HG02610 (cell line): ENCODE measurements around the gene PTCH1.
A peak's percentile ranks its signal among the peaks of the same experiment; 100 is the strongest.

Experiments
- ATAC-seq: cut with Tn5 transposase; IDR thresholded peaks from one replicate; pipeline ENCODE4 v1.9.1; 2021; ENCODE audit warnings: mild to moderate bottlenecking, moderate library complexity; ENCODE audit not compliant: unreplicated experiment

Gene PTCH1

GRCh38 chr9:95465115-95465514 lies 51.7 kb downstream of the PTCH1 start:
- ATAC-seq: no peak

DNA sequence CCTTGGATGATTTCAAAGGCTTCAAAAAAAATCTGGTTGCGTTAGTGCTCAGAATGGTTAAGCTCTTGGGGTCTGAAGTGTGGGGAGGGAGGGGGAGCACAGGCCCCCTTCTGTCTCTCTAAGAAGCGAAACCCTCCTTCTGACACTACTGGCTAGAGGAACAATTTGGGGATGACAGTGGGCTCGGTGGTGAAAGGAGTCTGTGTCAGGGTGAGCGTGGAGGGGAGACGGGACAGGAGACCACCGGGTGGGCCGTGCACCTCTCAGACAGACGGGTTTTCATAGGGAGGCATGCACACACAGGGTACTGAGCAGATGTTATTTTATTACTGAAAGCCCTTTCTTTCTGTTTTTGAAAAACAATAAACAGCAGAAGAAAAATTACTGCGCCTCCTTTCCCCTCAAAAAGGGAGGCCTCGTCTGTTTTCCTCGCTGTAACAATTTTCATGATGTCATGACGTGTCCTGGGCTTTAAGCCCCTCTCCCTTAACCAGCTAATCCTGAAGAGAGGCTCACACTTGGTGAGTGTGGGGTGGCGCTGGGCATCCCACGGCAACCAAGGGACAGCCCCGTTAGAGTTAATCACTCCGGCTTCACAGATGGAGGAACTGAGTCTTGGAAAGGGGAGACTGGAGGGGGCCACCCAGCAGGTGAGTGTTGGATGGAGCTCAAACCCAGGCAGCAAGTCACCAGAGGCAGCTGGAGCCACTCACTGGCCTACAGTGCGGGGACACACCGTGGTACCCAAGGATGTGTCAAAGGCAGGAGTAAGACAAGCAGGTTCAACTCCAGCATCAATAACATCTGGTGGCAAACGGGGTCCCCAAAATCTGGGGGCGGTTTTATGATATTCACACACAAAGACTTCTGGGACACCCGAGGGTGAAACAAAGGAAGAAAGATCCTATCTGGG lies 53.4 kb downstream of the PTCH1 start:
- peak; percentile 19 for ATAC-seq

- peak; percentile 91 for ATAC-seq
These were observed 54.3 kb downstream of the PTCH1 start for GRCh38 chr9:95462249-95463147.

GRCh38 chr9:95461448-95462248 lies 55.1 kb downstream of the PTCH1 start:
- ATAC-seq: no peak

- ATAC-seq: no peak
These were observed 56.1 kb downstream of the PTCH1 start for GRCh38 chr9:95460518-95461164.

DNA sequence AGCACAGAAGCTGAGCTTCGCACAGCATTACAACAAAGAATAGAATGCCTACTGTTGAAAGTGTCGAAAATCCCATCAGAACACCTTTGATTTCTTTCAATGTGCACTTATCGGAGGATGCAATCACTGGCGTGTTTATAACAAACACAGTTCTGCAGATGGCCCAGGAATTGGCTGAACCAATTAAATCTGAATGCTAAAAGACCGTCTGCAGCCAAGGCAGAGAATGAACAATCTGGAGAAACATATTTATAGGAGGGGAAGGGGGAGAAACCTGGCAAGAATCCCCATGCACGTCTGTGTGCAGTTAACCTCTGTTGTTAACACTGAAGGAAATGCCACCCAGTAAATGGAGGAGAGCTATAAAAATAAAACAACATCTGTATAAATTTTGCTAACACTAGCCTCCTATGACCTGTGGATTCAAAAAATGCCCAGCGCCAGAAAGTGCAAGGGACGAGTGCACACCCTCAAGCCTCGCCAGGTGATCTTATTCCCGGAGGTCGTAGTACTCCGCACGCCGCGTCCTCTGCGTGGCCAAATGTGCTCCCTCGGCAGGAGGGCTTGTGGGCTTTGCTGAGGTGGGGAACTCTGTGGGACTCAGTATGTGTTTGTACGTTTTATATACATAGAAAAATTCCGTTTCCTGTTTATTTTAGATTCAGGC lies 56.8 kb downstream of the PTCH1 start:
- no peak for ATAC-seq

GRCh38 chr9:95459178-95459577 lies 57.6 kb downstream of the PTCH1 start:
- no peak for ATAC-seq

GRCh38 chr9:95458666-95459065 lies 58.1 kb downstream of the PTCH1 start:
- no peak for ATAC-seq

DNA sequence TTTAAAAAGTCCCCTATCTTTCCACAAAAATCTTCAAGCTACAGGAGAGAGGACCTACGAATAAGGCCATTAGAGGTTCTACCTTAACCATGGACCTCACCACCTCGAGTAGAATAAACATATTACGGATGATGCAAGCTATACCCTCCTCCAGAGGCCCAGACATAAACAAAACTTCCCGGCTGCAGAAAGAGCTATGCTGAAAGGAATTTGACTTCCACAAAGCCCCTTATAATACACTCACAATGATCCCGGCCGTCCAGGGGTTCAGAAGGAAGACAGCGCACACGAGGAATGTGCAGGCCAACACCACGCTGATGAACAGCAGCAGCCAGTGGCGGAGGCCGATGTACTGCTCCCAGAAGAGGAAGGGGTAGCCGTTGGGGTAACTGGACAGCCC lies 59.0 kb downstream of the PTCH1 start:
- no peak for ATAC-seq

DNA sequence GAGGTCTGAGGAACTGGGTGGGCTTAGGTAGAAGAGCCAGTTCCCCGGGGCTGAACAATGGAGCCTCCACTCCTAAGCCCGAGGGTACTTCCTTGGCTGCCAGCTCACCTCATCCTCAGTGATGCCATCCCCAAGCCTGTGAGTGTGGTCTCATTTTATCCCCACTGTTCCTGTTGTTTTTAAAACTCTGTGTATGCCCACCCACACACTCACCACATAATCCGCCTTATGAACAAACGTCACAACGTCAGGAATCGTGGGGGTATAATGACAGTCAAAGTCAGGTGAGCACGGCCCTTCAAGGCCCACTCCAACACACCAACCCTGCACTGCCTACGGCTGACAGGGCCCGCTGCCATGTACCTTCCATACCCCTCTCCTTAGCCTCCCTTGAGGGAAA lies 61.1 kb downstream of the PTCH1 start:
- ATAC-seq: no peak

GRCh38 chr9:95452176-95452575 lies 64.6 kb downstream of the PTCH1 start:
- no peak for ATAC-seq

DNA sequence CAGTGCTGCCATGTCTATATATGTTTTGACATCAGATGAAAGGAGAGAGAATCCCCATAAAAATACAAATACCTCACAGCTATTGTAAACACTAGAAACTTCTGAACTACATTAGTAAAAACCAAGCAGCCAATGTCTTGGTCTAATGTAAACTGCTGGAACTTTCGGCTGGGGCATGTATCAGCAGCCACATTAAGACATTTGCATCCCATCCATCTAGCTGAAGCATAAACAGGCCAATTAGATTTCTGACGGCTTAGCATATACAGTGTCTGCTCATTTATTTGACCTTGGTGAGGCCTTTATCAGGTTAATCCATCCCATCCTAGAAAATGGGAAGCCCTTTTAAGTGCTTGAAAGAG lies 65.7 kb downstream of the PTCH1 start:
- no peak for ATAC-seq

GRCh38 chr9:95450171-95451064 lies 66.4 kb downstream of the PTCH1 start:
- ATAC-seq: no peak

DNA sequence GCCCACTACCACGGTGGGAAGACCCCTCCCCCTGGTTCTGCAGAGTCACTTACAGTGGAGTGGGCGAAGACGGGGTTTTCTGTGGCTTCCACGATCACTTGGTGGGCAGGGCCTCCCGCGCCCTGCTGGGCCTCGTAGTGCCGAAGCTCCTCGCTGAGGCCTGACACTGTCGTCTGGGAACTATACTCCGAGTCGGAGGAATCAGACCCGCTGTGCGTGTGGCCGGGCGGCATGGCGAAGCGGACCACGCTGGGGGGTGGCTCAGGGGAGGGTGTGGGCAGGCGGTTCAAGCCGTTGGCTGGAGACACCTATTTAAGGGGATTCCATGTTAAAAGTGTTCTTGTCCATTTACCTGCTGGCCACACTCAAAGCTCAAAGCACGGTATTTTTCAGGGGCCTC lies 67.8 kb downstream of the PTCH1 start:
- no peak for ATAC-seq

- no peak for ATAC-seq
These were observed 68.9 kb downstream of the PTCH1 start for GRCh38 chr9:95447660-95448420.

- ATAC-seq: no peak
These were observed 69.8 kb downstream of the PTCH1 start for GRCh38 chr9:95446984-95447383.

DNA sequence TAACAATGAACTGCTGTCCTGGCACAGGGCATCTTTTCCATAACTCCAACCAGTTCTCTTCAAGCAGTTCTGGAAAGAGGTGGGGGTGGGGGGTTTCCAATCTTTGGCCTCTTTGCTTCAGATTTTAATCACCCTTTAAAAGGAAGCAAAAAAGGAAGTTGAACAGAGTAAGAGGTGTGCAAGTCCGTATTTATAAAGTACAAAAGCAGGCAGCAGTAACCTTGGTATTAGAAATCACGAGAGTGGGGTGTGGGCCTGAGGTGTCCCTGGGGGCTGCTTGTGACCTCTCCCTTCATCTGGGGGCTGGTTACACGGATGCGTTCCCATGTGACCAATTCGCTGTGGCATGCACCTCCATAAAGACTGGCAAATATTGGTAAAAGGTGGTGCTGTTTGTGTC lies 70.5 kb downstream of the PTCH1 start:
- ATAC-seq: no peak

GRCh38 chr9:95444160-95444559 lies 72.6 kb downstream of the PTCH1 start:
- no peak for ATAC-seq
